NCI-H460 (cell line): Measurements from ENCODE around the gene AQP10. TPM values are rescaled to one million over a fixed set of nuclear protein-coding genes. Genes with fewer than 3 reads are reported as not detected.
"Not testable (repeated sequence)": the region's sequence is repeated elsewhere in the genome, so short reads cannot be mapped to it uniquely, and the experiment has no call there.

ENCODE experiments used
- DNase-seq: peaks from one replicate; pipeline ENCODE4 v3.0.0-alpha.2; 2016; ENCODE audit warnings: low read depth; ENCODE audit errors: extremely low read depth
- polyA plus RNA-seq: library from polyadenylated mRNA; depleted of rRNA; stranded (reverse); fragments of >200 nt; gene quantifications from 2 replicates; pipeline ENCODE4 v1.2.3, GENCODE V29; 2014; cell fraction: nucleus; rRNA removed
- total RNA-seq: library from RNA; depleted of rRNA; stranded (reverse); fragments of >200 nt; shearing (Covaris generic); gene quantifications from 2 replicates; pipeline ENCODE4 v1.2.3, GENCODE V29; 2014; rRNA removed

Gene AQP10, protein sequence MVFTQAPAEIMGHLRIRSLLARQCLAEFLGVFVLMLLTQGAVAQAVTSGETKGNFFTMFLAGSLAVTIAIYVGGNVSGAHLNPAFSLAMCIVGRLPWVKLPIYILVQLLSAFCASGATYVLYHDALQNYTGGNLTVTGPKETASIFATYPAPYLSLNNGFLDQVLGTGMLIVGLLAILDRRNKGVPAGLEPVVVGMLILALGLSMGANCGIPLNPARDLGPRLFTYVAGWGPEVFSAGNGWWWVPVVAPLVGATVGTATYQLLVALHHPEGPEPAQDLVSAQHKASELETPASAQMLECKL
- total RNA-seq, result not detected in 2 replicates
- polyA plus RNA-seq, result not detected in 2 replicates

DNA sequence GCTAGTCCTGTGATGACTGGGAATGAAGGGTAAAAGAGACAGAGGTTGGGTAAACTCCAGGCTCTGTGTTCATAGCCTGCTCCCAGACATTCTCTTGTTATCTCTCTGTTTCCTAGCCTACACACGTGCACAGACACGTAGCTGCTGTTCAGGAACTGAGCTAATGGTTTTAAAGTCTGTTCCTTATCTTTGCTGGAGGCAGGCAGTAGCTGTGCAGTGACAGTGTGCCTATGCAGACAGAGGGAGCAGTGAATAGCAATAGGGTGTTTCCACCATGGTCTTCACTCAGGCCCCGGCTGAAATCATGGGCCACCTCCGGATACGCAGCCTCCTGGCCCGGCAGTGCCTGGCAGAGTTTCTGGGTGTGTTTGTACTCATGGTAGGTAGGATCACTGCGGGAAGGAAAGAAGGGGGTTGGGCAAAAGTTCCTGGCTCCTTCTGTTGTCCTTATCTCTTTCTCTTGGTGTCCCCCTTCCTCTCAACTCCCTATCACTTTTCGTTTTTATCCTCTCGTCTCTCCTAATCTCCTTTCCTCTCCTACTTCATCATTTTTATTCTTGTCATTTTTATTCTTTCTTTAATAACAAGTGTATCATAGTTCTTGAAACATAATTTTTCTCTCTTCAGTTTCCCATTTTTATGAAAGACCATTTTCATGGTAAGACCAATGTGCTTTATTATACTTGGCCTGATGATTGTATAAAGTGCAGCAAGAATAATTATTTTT, at the start of gene AQP10:
AQP10 (plus strand) TSS at position 212 of the 727 bp plus-strand sequence; CDS start at position 275, 63 bp downstream.
- DNase-seq, result no peak

DNA sequence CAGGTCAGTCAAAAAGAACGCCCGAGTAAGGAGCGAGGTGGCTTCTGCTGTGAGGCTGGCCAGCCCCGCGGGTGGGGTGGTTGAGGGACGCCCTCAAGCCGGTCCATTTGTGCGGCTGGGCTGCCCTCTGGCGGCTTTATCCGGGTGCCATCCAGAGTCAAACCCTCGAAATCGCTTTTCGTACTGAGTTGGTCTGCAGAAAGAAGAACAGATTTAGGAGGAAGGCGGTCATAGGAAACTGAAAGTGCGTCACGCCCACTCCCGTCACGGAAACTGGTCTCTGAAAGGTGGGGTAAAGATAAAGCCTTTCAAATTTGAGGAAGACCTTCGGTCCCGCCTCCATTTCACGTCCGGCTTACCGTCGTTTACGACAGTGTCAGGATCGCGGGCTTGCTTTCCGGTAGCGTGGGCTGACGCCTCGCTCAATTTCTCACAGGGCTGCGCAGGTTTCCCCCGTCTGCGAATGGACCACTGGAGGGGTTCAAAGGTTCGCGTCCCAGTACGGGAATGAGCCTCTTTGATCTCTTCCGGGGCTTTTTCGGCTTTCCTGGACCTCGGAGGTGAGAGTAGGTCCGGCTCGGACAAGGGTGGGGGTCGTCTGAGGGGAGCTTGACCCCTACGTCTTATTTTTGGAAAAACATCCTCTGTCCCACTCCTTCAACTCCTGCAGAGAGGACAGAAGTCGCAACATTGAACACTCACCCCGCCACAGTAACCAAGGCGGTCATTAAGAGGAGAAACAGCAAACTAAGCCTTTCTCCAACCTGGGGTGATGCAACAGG, 48.5 kb upstream of the AQP10 start, which contains the start of gene HAX1:
HAX1 (plus strand) TSS at position 413 of the 782 bp plus-strand sequence; CDS start at position 508, 95 bp downstream.
- peak; percentile 94 for DNase-seq

DNA sequence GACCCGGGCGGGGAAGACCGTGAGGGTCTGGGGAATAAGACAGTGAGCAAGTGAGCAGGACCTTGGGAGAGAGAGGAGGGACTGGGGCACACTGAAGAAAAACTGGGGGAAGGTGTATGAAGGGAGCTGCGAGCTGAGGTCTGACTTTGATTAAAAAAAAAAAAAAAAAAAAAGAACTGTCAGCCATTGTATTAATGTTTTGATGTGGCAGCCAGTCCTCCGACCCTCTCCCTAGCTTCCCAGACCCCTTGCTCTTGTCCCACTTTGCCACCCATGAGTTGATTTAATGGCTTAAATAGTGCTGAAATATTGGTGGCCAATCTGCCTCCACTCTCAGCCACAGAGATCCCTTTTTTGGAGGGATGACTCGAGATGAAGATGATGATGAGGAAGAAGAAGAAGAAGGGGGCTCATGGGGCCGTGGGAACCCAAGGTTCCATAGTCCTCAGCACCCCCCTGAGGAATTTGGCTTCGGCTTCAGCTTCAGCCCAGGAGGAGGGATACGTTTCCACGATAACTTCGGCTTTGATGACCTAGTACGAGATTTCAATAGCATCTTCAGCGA, 47.8 kb upstream of the AQP10 start:
- no peak for DNase-seq

DNA sequence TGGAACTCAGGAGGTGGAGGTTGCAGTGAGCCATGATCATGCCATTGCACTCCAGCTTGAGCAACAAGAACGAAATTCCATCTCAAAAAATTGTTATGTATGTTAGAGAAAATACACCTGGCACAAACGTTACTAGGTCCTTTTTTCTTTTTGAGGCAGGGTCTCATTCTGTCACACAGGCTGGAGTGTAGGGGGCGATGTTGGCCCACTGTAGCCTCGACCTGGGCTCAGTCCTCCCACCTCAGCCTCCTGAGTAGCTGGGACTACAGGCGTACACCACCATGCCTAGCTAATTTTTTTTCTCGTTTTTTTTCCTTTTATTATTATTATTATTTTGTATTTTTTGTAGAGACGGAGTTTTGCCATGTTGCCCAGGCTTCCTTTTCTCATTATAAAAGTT, 44.1 kb upstream of the AQP10 start:
- peak; percentile 25 for DNase-seq

DNA sequence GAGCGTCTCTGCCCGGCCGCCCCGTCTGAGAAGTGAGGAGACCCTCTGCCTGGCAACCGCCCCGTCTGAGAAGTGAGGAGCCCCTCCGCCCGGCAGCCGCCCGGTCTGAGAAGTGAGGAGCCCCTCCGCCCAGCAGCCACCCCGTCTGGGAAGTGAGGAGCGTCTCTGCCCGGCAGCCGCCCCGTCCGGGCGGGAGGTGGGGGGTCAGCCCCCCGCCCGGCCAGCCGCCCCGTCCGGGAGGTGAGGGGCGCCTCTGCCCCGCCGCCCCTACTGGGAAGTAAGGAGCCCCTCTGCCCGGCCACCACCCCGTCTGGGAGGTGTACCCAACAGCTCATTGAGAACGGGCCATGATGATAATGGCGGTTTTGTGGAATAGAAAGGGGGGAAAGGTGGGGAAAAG, 33.3 kb upstream of the AQP10 start:
- not testable (repeated sequence) for DNase-seq

DNA sequence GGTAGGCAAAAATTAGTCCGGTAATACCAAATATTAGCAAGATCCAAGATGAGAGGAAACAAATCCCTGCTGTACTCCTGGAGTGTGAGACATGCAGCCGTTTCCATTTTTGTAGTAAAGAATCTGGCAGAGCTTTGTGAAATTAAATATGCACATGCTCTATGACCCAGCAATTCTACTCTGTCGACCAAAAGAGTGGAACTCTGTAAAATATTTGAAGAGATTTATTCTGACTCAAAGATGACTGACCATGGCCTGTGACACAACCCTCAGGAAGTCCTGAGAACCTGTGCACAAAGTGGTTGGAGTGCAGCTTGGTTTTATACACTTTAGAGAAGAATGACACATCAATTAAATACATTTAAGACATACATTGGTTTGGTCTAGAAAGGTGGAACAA, 32.2 kb upstream of the AQP10 start:
- no peak for DNase-seq

DNA sequence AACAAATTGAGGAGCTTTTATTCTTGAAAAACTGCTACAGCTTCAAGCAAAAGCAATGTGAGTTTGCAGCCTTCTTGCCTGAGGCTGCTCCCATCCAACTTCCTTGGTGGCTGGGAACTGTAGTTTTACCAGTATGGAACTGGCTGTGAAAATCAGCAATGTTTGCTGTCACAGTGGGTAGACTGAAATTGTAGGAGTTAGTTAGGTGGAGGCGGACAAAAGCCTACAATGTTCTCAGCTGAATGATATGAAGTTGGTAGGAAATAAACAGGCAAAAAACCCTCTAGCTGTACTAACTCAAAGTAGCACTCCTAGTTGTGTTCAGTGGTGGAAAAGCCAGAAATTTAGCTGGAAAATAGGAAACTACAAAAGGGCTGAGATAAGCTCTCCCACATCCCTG, 30.0 kb upstream of the AQP10 start:
- no peak for DNase-seq

DNA sequence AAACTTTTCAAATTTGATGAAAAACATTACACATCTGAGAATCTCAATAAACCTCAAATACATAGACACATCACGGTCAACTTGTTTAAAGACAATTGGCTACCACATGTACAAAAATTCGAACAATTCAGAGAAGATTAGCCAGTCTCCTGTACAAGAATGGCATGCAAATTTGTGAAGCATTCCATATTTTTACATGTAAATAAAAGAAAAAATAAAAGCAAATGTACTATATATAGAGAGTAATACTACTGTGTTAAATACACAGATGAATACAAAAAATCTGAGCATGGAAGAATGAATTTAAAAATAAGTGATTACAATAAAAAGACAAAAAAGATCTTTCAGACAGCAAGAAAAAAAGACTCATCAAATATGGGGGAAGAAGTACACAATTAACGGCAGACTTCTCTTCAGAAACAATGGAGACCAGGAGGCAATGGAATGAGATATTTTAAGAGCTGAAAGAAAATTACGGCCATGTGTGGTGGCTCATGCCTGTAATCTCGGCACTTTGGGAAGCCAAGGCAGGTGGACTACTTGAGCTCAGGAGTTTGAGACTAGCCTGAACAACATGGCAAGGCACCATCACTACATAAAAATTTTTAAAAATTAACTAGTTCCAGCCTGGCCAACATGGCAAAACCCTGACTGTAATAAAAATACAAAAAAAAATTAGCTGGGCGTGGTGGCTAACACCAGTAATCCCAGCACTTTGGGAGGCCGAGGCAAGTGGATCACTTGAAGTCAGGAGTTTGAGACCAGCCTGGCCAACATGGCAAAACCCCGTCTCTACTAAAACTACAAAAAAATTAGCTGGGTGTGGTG, 25.3 kb upstream of the AQP10 start:
- DNase-seq, result no peak

DNA sequence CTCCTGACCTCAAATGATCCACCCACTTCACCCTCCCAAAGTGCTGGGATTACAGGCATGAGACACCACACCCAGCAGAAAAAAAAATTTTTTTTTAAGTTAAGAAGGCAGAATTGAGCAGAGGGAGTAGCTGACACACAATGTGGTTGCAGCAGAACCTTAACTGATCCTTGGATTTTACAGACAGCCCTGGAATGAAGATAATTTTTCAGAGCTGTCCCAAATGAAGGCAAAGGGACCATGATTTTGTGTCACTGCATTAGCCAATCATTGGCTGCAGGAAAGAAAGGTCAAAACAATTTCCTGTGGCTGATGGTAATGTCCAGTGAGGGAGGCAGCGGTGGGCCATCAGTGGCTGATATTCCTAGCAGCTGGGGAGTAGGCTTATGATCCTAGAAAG, 19.3 kb upstream of the AQP10 start:
- no peak for DNase-seq

DNA sequence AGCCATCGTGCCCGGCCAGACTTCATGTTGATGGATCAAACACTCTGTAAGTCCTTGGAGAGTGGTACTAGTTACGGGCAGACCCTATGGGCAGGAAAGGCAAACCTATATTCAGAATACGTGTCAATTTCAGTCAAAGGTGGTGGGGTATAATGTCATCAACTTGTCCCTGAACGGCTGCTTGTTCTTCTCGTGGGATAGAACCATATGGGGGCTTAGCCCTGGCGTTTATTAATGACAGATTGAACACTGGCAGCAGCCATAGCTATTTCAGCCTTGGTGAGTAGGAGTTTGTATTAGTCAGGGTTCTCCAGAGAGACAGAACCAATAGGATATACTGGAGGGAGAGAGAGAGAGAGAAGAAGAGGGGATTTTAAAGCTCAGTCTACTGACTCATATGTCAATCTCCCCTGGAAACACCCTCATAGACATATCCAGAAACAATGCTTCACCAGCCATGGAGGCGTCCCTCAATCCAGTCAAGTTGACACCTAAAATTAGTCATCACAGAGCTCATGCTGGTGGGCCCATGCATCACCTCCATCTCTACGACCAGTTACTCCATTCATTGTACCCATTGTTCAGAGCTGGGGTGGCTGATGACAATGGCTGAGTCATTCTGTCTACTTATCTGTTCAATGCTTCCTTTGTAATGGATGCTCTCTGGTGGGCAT, 16.1 kb upstream of the AQP10 start:
- DNase-seq, result no peak

DNA sequence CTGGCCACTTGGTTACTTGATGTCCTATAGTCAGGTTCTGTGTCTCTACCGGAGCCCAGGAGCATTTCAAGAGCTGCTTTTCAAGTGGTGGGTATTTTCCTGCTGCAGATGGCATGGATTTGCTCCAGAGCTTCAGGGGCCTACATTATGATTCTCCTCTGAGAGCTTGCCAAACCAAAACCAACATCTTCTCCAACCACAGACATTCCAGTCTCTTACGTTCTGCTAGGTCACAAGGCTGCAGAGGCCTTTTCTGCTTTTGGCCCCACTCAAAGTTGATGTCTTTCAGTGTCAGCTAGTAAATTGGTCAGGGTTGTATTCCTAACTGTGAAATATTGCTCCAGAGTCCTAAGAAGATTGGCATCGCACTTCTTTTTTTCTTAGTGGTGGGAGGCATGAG, 14.7 kb upstream of the AQP10 start:
- no peak for DNase-seq

DNA sequence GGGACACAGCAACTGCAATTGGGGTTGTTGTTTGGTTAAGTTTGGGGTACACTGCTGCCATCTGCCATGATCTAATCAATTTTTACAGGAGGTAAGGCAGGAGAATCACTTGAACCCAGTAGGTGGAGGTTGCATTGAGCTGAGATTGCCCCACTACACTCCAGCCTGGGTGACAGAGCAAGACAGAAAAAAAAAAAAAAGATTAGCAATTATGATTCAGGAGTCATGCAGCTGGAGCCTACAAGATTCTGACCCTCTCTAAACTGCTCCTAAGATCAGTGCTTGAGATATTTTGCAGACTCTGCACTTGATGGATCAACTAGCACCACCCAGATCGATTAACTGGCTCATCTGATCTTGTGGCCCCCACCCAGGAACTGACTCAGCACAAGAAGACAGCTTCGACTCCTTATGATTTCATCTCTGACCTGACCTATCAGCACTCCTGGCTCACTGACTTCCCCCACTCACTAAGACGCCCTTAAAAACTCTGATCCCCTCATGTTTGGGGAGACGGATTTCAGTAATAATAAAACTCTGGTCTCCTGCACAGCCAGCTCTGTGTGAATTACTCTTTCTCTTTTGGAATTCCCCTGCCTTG, 13.1 kb upstream of the AQP10 start:
- DNase-seq, result not testable (repeated sequence)

DNA sequence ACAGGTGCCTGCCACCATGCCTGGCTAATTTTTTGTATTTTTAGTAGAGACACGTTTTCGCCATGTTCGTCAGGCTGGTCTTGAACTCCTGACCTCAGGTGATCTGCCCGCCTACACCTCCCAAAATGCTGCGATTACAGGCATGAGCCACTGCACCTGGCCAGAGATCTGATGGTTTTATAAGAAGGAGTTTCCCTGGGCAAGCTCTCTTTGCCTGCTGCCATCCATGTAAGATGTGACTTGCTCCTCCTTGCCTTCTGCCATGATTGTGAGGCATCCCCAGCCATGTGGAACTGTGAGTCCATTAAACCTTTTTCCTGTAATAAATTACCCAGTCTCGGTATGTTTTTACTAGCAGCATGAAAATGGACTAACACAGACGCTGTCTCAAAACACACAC, 11.8 kb upstream of the AQP10 start:
- DNase-seq, result not testable (repeated sequence)

DNA sequence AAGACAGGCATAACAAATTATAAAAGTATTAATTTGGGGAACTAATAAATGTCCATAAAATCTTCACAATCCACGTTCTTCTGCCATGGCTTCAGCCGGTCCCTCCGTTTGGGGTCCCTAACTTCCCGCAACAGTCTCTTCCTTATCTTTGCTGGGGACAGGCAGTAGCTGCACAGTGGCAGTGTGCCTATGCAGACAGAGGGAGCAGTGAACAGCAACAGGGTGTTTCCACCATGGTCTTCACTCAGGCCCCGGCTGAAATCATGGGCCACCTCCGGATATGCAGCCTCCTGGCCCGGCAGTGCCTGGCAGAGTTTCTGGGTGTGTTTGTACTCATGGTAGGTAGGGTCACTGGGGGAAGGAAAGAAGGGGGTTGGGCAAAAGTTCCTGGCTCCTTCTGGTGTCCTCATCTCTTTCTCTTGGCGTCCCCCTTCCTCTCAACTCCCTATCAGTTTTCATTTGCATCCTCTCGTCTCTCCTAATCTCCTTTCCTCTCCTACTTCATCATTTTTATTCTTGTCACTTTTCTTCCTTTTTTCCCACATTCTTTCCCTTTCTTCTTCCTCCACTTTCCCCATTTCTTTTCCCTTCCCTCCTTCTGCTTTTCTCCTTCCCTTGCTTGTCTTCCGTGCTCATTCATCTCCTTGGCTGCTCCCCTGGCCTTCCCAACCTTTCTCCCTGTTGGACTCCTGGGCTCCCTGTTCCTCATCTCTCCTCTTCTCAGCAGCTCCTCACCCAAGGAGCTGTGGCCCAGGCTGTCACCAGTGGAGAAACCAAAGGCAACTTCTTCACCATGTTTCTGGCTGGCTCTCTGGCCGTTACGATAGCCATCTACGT, 8.4 kb upstream of the AQP10 start:
- DNase-seq, result not testable (repeated sequence)

DNA sequence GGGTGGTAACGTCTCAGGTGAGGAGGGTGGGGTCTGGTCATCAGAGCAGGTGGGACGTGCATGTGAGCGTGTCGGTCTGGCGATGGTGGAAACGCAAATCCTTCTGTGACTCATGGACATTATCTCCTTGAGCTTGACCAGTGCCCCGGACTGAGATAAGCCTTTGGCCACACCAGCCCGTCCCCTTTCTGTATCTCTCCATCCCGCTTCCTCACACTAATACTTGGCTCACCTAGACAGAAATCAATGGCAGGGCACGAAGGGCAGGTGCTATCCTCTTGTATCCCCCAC, 7.9 kb upstream of the AQP10 start:
- no peak for DNase-seq

DNA sequence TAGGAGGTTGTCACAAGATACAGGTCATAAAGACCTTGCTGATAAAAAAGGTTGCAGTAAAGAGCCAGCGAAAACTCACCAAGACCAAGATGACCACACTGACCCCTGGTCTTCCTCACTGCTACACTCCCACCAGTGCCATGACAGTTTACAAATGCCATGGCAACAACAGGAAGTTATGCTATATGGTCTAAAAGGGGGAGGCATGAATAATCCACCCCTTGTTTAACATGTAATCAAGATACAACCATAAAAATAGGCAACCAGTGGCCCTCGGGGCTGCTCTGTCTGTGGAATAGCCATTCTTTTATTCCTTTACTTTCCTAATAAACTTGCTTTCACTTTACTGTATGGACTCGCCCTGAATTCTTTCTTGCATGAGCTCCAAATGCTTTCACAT, 6.7 kb upstream of the AQP10 start:
- not testable (repeated sequence) for DNase-seq

DNA sequence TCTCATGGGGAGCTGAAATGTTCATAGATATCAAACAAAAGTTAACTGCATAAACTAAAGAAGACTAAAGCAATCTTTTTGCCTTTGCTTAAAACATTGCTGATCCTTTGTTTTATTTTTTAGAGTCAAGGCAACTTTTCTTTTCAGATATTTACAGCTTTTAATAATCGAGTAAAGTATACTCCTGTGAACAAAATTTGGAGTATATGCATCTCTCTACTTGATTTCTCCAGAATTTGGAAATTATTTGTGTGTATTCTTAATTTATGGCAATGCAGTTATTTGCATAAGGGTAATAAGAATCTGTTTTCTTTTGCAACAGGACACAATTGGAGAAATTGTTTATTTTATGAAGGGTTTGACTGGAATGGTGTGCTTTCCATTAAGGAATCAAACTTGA, 4.2 kb upstream of the AQP10 start:
- no peak for DNase-seq

DNA sequence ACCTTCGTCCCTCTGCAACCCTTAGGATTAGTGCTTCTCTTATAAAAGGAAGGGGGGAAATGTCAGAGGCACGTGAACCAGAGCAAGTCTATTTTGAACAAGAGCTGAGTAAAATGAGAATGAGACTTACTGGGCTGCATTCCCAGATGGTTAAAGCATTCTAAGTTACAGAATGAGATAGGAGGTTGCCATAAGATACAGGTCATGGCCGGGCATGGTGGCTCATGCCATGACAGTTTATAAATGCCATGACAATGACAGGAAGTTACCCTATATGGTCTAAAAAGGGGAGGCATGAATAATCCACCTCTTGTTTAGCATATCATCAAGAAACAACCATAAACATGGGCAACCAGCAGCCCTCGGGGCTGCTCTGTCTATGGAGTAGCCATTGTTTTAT, 2.5 kb upstream of the AQP10 start:
- DNase-seq, result no peak
